Dermis microvascular lymphatic vessel endothelial cell (primary cell): ENCODE measurements around the gene HSD17B10. TPM values are rescaled to one million over a fixed set of nuclear protein-coding genes. Genes with fewer than 3 reads are reported as not detected.
A peak's percentile ranks its signal among the peaks of the same experiment; 100 is the strongest.
"Not testable (repeated sequence)": the region's sequence is repeated elsewhere in the genome, so short reads cannot be mapped to it uniquely, and the experiment has no call there.

ENCODE experiments used
- DNase-seq, 2 donors: peaks; one replicate each; pipeline versions ENCODE4 v3.0.0 to v3.0.0-alpha.2; 2010; ENCODE audit warnings: low read depth in 2 of 2
- total RNA-seq: library from RNA; depleted of rRNA; stranded (reverse); fragments of >200 nt; gene quantifications from 2 replicates; pipeline ENCODE4 v1.2.1, GENCODE V29; 2014

The HSD17B10 gene
- total RNA-seq, 1 donor from 2014 or later: 70.2 TPM

GRCh38 chrX:53438174-53438831 lies 4.1 kb upstream of the HSD17B10 start:
- no peak for DNase-seq

GRCh38 chrX:53437206-53437605 lies 3.0 kb upstream of the HSD17B10 start:
- no peak for DNase-seq

DNA sequence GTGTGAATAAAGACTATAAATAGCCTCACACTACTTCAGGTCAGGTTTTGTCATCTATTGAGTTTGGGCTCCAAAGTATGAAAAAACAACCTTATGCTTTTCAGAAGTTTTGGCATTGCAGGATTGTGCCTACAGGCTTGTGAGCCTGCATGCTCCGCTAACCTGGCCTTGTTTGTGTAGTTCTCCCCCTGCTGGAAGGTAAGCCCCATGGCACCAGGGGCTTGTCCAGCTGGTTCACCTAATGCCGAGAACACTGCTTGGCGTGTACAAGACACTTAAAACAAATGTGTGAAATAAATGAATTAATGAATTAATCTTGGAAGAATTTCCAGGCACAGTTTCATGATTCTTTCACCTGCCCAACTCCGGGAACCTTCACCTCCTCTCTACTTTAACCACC lies 1.8 kb upstream of the HSD17B10 start:
- DNase-seq: peak; percentile 63 to 67

- DNase-seq: no peak
Observed at GRCh38 chrX:53430231-53430630, 3.9 kb downstream of the HSD17B10 start.

DNA sequence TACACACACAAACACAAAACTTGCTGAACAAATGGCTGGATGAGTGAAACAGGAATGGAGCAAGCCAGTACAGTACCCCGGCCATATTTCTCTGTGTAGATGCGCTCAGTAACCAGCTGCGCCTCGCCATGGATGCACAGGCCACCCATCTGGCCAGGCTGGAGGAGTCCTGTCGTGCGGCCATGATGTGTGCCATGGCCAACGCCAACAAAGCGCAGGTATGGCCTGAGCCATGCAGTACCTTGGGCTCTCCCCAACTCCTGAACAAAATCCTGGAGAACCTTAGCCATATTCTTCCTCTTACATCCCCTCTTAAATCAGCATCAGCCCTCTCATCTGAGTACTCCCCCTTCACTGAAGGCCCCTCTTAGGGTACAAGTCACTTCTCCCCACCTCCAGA lies 4.4 kb downstream of the HSD17B10 start:
- no peak for DNase-seq

DNA sequence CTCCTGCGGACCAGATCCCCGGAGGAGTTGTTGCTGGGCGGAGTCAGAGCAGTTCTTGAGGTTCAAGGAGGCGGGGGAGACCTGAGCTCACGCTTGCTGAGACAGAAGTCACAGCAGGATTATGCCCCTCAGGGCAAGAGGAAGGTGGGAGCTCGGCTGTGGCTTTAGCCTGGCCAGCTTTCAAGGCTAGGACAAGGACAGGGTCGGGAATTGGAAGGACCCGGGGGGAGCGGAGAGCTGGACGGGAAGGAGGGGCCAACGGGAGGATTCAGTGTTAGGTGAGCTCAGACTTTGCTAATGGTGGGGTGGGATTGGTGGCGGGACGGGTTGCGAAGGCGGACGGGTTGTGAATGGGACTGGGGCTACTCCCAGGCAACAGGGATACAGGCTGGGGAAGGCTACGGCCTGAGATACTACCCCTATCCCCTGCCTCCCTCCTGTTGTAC lies 11.3 kb downstream of the HSD17B10 start, which contains the start of gene RIBC1:
Gene RIBC1, plus strand, starts transcription at position 13 of the 446 bp plus-strand sequence. CDS start 3,404 bp downstream, outside the sequence.
- no peak for DNase-seq

- DNase-seq: peak; percentile 96 to 97
Observed at GRCh38 chrX:53422086-53422860, 11.9 kb downstream of the HSD17B10 start, which contains the start of gene SMC1A. Gene SMC1A (minus strand): TSS chrX:53422654. CDS start chrX:53422600, 54 bp downstream.

DNA sequence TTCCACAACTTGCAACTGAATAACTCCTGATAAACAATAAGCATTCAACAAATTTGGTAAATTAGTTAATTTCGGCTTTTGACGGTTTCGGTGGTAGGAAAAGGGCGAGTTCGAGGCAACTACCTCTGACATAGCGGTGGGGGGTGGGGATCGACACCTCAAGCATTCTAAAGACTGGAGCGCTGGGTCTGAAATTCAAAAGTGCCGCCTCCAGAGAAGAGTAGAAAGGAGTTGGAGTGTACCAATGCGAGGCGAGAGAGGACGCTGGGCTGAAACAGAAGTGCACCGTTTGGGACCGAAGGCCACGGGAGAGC lies 12.4 kb downstream of the HSD17B10 start:
- DNase-seq: no peak

DNA sequence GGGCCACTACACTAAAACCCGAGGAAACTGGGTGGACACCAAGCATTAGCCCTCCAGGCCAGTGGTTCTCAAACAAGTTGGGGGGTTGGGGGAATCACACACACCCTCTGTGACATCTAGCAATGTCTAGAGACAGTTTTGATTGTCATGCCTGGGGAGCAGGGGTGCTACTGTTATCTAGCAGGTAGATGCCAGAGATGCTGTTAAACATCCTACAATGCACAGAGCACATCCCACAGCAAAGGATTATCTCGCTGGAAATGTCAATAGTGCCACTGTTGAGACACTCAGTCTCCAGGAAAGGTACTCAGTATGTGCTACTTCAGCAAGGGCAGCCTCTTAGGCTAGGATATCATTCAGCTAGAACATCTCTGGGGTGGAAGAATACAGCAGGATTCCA lies 13.0 kb downstream of the HSD17B10 start:
- DNase-seq: no peak

DNA sequence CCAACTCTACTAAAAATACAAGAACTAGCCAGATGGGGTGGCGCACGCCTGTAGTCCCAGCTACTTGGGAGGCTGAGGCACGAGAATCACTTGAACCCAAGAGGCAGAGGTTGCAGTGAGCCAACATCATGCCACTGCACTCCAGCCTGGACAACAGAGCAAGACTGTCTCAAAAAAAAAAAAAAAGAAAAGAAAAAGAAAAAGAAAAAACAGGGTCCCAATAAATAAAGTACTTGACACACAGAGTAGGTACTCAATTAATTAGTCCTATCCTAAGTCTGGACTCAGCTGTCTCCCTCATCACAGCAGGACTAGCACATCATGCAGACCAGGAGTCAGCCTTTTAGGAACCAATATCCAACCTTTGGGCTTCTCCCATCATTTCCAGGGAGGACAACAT lies 13.8 kb downstream of the HSD17B10 start:
- DNase-seq: not testable (repeated sequence)

DNA sequence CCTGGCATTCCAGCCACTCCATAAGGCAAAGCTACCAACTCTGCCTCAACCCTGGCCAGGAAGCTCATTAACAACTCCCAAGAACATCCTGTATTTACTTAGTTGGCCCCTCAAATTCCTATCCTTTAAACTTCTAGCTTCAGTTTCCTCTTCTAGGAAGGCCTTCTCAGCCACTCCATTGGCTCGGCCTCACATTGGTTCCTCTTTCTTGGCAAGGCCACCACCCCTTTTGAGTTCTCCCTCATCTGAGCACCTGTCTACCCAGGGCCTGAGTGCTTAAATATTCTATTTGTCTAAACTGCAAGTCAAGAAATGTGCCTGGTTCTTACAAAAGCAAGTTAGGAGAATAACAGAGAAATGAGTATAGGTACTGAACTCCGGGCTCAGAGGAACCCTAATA lies 21.7 kb downstream of the HSD17B10 start:
- DNase-seq: no peak

DNA sequence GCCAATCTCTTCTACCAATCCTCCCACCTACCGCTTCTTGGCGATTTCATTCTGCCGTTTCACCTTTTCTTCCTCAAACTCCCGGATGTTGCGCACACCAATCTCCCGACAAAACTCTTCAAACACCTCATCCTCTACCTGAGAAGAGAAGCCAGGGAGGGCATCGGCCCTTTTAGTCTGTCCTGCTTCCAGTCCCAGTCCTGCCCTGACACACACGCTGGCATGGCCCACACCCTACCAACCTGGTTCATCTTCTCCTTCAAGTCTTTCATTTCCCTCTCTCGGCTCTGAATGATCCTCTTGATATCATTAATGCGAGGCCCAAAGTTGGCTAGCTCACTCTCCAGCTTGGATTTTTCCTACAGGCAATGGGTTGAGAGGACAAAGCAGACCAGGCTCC lies 30.6 kb downstream of the HSD17B10 start:
- DNase-seq: no peak

GRCh38 chrX:53398216-53398615 lies 36.0 kb downstream of the HSD17B10 start:
- no peak for DNase-seq

- DNase-seq: no peak
Observed at GRCh38 chrX:53395605-53396298, 38.4 kb downstream of the HSD17B10 start.

DNA sequence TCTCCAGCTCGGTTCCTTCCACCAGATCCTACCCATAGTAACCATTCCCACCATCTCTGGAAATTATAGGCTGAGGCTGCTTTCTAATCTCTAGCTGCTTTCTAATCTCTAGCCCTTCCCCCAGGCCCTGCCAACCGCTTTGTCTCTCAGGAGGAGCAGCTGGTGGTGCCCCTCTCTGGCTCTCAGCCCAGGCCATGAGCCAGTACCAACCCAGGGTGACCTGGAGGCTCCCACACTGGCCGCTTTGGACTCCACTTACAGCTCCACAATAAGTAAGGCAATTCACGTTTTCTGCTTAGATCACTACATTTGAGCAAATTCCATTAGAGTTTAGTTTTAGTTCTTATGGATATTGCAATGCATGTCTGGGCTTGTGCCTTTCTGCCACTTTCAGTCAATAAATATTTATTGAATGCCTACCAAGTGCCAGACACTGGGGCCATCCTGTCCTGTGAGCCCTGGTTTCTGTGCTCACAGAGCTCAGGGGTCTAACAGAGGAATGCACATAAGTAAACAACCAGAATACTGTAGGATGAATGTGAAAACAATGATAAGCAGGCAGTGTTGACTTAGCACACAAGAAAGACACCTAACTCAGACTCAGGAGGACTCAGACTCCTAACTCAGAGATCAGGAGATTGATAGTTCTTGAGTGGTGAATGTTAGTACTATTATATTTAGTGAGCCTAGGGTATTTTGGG lies 50.6 kb downstream of the HSD17B10 start:
- DNase-seq: peak in 1 of 2 donors; percentile 2

Other genes with a start within 250 kb of the HSD17B10 start
- gene KDM5C, start 209.2 kb downstream of the HSD17B10 start, total RNA-seq: 86.8 and 152 TPM in 2 replicates
- 0.39 and 0.76 TPM in 2 replicates for gene IQSEC2, start 152.8 kb downstream of the HSD17B10 start, total RNA-seq
- gene SMC1A, start 11.7 kb downstream of the HSD17B10 start, total RNA-seq: 14.6 and 15.0 TPM in 2 replicates
- 0.13 TPM in 2 replicates for gene RIBC1, start 11.5 kb downstream of the HSD17B10 start, total RNA-seq